A549 (cell line): ENCODE data around the gene PLA2G2A.

Experiments
- CTCF ChIP-seq: fragments of >200 bp; sonication (Bioruptor Twin); formaldehyde crosslinking; IDR thresholded peaks from 3 replicates; pipeline ENCODE4 v1.5.1; 2016
- EP300 ChIP-seq, 2 experiments: fragments of >200 bp; sonication (Bioruptor Twin); formaldehyde crosslinking; IDR thresholded peaks; 2 replicates in 1 of 2; 3 replicates in 1 of 2; pipeline ENCODE4 v1.6.1; 2016 to 2017
- JUN ChIP-seq, 2 experiments: fragments of >200 bp; sonication (Bioruptor Twin); formaldehyde crosslinking; IDR thresholded peaks; 2 replicates in 1 of 2; 3 replicates in 1 of 2; pipeline ENCODE4 v1.6.1; 2016 to 2017
- JUNB ChIP-seq: fragments of >200 bp; sonication (Bioruptor Twin); formaldehyde crosslinking; IDR thresholded peaks from 2 replicates; pipeline ENCODE4 v1.6.1; 2016
- MAFK ChIP-seq: fragments of 450-650 bp; IDR thresholded peaks from 2 replicates; pipeline ENCODE4 v1.6.1; 2014; ENCODE audit not compliant: partially characterized antibody
- MAZ ChIP-seq: fragments of 150-350 bp; IDR thresholded peaks from 2 replicates; pipeline ENCODE4 v1.6.1; 2014; ENCODE audit warnings: antibody characterized with exemption, low read depth, low read length, borderline replicate concordance
- POLR2A ChIP-seq: IDR thresholded peaks from 2 replicates; pipeline ENCODE4 v1.6.1; 2012; ENCODE audit warnings: mild to moderate bottlenecking, low read length
- RFX5 ChIP-seq: fragments of 450-650 bp; IDR thresholded peaks from 2 replicates; pipeline ENCODE4 v1.7.1; 2014; ENCODE audit warnings: antibody characterized with exemption, mild to moderate bottlenecking, moderate library complexity
- TP53 ChIP-seq: fragments of 250-450 bp; sonication (Bioruptor Pico); IDR thresholded peaks from 2 replicates; pipeline ENCODE4 v1.5.0; 2021; ENCODE audit warnings: mild to moderate bottlenecking, moderate library complexity
- USF2 ChIP-seq: fragments of 450-650 bp; IDR thresholded peaks from 2 replicates; pipeline ENCODE4 v1.6.1; 2014; ENCODE audit warnings: antibody characterized with exemption

GRCh38 chr1:19949016-19949415 is 30.4 kb downstream of the PLA2G2A start:
- TF ChIP-seq MAZ (no peak), USF2 (no peak), EP300 (IDR thresholded peaks at IDR 0.05) (no peak), CTCF (no peak), TP53 (CRISPR knock-in tag) (no peak), JUNB (no peak), RFX5 (no peak), JUN (IDR thresholded peaks at IDR 0.05) (no peak), MAFK (no peak), POLR2A (no peak)
